Measurements from ENCODE around the gene ABCG2.
"Not testable (repeated sequence)": the region's sequence is repeated elsewhere in the genome, so short reads cannot be mapped to it uniquely, and the experiment has no call there.

ABCG2 gene

DNA sequence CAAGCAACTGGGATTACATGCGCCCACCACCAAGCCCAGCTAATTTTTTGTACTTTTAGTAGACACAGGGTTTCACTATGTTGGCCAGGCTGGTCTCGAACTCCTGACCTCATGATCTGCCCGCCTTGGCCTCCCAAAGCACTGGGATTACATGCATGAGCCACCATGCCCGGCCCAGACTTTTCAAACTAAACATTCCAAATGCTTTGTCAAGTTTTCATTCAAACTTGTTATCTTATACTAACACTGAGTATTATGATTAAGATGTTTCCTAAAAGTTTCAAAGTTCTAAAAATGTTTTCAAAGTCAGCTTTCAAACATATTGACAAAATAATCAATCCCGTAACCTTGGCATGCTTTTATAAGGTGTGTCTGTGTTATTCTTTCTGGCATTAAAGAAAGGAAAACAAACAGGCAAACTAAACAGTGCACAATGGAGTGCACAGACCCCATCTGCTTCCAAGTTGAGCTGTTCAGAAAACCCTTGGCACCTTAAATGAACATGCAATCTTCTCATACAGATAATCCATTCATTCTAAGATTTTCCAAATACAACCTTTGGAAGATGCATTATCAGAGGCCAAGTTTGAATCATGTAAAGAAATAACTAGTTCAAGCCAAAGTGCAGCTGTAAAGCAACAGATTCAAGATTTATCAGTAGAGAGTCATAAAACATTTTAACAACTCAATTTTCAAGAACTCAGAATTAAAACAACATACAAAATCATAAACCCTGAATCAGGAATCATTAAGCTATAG is 49.1 kb downstream of the ABCG2 start:
- no peak for DNase-seq

- peak; percentile 15 for DNase-seq
These were observed 49.7 kb downstream of the ABCG2 start for GRCh38 chr4:88108747-88109122.

- DNase-seq: not testable (repeated sequence)
These were observed 50.4 kb downstream of the ABCG2 start for GRCh38 chr4:88108108-88108465.

GRCh38 chr4:88107406-88108107 is 50.9 kb downstream of the ABCG2 start:
- DNase-seq: peak; percentile 18

DNA sequence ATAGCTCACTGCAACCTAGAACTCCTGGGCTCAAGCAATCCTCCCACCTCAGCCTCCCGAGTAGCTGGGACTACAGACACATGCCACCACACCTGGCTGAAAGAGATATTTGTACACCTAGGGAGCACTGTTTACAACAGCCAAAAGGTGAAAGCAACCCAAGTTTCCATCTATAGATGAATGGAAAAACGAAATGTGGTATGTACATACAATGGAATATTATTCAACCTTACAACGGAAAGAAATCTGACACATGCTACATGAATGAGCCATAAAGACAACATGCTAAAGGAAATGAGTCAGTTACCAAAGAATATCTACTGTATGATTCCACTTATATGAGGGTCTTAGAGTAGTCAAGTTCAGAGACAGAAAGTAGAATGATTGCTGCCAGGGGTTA is 52.2 kb downstream of the ABCG2 start:
- DNase-seq: peak; percentile 69

- DNase-seq: peak; percentile 89
These were observed 53.4 kb downstream of the ABCG2 start for GRCh38 chr4:88104902-88105610.

- DNase-seq: no peak
These were observed 56.4 kb downstream of the ABCG2 start for GRCh38 chr4:88102026-88102425.

- DNase-seq: no peak
These were observed 57.3 kb downstream of the ABCG2 start for GRCh38 chr4:88101165-88101564.

DNA sequence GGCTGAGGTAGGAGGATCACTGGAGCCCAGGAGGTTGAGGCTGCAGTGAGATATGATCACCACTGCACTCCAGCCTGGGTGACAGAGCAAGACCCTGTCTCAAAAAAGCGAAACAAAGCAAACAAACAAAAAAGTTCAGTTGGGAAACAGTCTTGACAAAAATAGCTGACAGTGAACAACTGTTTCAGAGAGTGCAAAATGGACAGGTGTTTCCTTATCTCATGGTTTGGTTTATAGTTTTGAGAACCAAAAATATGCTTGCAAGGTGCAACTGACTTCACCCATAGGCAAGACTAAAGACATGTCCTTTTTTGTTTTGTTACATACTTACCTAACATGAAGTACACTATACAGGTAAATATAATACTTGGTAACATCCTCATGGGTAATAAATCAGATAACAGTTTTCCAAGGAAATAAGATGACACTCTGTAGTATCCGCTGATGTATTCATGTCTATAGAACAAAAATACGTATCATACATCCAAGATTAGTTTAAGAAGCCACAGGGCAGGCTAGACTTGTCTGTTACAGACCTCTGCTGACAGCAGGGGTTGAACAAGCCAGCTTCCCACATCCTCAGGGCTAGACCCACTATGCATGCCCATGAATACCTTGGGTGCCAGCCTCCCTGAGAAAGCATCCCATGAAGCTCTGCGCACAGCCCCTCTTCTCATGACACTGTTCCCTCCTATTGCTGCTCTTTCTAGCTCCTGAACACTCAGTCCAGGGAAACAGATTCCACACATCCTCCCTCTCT is 59.3 kb downstream of the ABCG2 start:
- DNase-seq: no peak

- DNase-seq: peak; percentile 20
These were observed 60.7 kb downstream of the ABCG2 start for GRCh38 chr4:88097781-88098180.

DNA sequence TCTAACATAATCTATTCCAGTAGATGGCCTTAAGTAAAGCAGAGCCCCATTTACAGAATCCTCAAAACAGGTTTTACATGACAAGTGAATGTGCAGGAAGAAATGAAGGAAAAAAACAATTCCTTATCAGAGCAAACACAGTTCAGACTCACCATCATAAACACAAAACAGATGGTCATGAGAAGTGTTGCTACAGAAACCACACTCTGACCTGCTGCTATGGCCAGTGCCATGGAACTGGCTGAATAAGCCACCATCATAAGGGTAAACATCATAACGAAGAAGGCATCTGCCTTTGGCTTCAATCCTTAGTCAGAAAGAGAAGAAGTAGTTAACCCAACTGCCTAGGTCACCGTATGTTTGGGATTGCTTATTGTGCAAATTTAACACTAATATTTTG is 61.1 kb downstream of the ABCG2 start:
- DNase-seq: peak; percentile 18

DNA sequence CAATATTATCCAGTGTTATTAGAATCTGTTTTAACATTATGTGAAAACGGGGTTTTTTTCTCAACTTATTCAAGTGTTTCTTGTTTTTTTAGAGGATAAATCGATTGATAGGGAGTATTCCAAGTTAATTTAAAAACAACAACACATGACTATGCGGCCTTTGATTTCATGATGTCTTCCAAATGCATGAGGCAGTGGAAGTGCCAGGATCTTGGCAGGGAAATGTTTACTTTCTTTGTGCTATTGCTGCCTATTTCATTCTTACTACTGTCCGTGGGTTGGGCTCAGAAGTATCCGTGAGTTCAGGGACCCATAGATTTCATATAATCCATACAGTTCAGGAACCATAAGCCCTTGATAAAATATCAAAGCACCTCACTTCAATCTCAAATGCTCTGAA is 64.6 kb downstream of the ABCG2 start:
- DNase-seq: no peak

GRCh38 chr4:88091378-88091777 is 67.1 kb downstream of the ABCG2 start:
- no peak for DNase-seq

GRCh38 chr4:88090898-88091297 is 67.5 kb downstream of the ABCG2 start:
- no peak for DNase-seq

GRCh38 chr4:88087004-88087403 is 71.4 kb downstream of the ABCG2 start:
- no peak for DNase-seq

DNA sequence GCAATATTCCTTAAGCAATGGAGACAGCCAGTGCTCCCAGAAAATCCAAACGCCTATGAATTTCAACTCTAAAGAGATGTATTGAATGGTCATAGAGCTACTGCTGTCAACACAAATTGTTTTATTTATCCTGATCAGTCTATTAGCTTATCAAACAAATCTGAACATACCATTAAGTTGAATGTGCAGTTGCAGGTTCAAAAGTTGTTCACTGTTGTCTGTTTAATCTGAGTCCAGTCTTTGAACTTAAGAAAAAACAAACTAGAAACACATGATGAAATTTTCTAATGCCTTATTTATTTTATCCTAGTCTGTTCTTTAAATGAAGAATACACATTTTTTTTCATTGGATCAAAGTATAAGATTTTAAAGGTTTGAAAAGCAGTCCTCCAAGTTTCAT is 77.8 kb downstream of the ABCG2 start:
- no peak for DNase-seq

DNA sequence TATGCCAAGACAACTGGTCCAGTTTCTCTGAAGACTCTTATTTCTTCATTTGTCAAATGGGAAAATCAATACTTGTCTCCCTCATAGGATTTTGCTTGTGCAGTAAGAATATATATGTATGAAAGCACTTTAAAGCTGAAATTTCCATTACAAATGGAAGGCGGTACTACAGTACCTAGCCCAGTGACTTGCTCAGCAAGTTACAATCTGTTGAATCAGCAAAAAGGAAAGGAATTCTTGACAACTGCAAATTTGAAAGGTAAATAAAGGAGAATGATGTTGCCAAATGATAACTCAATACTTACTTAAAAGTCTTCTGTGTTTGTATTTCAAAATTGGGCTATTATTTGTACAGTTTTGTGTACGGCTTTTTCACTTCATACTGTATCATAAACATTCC is 79.9 kb downstream of the ABCG2 start:
- DNase-seq: no peak

DNA sequence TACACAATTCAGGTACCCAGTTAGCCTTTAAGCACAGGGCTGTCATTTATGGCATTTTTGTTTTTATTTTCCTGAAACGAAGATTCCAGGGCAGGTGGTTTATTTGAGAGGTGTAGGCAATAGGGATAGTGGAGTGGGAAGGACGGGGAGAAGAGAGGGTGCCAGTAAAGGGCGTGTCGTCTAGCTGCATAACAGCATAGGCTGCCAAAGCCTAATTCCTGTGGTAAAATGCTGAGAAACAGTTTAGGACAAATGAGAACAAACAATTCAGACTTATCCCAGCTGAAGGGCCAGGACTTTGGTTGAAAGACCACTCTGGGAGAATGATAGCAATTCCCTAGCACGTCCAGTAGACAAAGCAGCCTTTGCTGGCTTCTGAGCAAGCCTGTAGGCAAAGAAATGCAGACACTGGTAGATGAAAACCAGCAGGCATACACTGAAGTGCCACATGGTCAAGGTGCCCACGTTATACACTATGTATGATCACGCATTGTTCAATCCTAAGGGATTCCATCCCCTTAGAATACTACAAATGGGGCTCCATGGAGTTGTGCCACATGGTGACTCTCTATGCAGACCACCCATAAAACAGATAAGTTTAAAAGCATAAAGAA is 80.4 kb downstream of the ABCG2 start:
- DNase-seq: no peak

- no peak for DNase-seq
These were observed 83.1 kb downstream of the ABCG2 start for GRCh38 chr4:88075336-88075735.

- DNase-seq: no peak
These were observed 88.4 kb downstream of the ABCG2 start for GRCh38 chr4:88070031-88070430.

DNA sequence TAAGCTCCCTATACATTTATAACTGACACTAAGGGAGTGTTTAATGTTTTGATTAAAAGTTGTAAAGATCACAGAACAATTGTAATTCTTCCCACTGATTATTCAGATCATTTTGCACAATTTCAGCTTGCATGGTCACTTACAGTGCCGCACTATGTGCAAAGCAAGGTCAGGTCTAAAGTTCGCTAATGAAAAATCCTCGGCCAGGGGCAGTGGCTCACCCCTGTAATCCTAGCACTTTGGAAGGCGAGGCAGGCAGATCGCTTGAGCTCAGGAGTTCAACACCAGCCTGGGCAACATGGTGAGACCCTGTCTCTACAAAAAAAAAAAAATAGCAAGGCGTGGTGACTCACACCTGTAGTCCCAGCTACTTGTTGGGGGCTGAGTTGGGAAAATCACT is 94.0 kb downstream of the ABCG2 start:
- DNase-seq: no peak

GRCh38 chr4:88063634-88064296 is 94.7 kb downstream of the ABCG2 start:
- DNase-seq: no peak
